ENCODE data around the gene UBE2F. TPM values are rescaled to one million over a fixed set of nuclear protein-coding genes. Genes with fewer than 3 reads are reported as not detected.

Gene UBE2F, protein sequence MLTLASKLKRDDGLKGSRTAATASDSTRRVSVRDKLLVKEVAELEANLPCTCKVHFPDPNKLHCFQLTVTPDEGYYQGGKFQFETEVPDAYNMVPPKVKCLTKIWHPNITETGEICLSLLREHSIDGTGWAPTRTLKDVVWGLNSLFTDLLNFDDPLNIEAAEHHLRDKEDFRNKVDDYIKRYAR
- 18.8 TPM for total RNA-seq

DNA sequence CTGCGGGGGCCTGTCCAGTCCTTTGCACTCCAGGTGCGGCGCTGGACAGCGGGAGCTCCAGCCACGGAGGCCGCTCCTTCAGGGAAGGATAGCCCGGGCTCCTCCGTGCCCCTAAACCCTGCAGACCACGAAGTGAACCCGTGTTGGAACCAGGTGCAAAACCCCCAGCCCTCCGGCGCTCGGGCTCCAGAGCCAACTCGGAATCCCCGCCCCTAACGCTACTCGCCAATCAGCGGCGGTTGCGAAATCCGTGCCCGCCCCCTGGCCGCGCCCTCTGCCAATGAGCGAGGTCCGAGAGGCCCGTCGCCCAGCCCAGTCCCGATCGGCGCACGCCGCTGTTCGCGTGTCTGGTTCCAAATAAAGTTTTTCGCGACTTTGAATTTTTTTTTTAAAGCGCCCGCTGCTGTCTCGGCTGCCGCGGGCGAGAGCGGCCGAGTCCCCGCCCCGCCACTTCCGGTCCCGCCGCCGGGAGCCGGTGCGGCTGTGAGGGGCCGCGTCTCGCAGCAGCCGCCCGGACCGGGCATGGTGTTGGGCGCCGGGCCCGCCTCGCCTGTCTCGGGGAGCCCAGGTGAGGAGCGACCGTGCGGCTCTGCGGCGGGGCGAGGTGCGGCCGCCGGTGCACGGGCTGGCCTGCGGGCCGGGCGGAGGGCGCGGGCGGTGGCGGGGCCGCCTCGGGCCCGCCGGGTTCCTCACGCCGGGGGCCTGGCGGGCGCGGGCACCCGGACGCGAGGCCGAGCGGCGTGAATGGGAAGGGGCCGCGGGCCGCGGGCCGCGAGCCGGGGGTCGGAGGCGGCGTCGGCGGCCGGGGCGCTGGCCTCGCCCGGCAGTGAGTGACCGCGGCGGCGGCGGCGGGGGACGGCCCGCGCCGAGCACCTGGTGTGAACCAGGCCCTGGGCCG lies at the start of gene UBE2F:
TSS of gene UBE2F (plus strand) at position 450 of the 898 bp plus-strand sequence. CDS start 6,094 bp downstream, outside the sequence.
- peak; percentile 94 for DNase-seq

DNA sequence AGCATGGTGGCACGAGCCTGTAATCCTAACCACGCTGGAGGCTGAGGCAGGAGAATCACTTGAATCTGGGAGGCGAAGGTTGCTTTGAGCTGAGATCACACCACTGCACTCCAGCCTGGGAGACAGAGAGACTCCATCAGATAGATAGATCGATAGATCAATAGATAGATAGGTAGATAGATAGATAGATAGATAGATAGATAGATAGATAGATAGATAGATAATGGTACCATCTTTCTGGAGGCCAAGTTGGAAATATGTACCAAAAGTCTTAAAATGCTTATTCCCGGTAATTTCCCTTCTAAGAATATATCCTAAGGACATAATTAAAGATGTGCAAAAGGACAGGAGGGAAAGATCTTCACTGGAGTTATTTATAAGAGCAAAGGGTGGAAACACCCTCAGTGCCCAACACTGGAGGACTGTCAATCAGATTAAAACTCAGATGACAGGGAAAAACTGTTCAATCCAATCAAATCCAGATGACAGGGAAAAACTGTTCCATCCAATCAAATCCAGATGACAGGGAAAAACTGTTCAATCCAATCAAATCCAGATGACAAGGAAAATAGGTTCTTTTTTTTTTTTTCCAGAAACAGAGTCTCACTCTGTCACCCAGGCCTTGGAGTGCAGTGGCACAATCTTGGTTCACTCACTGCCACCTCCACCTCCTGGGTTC lies 49.0 kb upstream of the UBE2F start:
- DNase-seq, result peak; percentile 49

- no peak for DNase-seq
Measured at GRCh38 chr2:237919593-237919992, 47.2 kb upstream of the UBE2F start.

- no peak for DNase-seq
Measured at GRCh38 chr2:237920673-237921072, 46.1 kb upstream of the UBE2F start.

DNA sequence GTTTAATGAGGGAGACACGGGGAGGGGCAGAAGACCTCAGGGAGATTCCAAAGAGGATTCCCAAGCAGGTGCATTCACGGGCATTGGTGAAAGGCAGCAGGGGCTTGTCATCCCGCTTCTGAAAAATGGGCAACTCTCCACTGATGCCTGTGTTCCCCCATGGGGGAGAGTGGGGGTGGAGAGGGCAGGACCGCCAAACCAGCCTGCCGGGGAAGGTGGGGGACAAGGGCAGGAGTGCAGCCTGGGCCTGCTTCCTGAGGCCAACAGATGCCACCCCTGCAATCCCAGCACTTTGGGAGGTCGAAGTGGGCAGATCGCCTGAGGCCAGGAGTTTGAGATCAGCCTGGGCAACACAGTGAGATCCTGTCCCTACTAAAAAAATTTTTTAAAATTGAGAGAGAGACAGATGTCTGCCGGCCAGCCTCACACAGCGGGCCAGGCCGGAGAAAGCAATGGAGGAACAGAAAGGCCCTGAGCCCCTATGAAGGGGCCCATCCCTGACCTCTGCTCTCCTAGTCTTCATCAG lies 44.8 kb upstream of the UBE2F start:
- no peak for DNase-seq

GRCh38 chr2:237922641-237923361 lies 44.0 kb upstream of the UBE2F start:
- DNase-seq, result no peak

- DNase-seq, result peak; percentile 66
Measured at GRCh38 chr2:237923481-237924163, 43.2 kb upstream of the UBE2F start.

- no peak for DNase-seq
Measured at GRCh38 chr2:237924164-237924534, 42.7 kb upstream of the UBE2F start.

DNA sequence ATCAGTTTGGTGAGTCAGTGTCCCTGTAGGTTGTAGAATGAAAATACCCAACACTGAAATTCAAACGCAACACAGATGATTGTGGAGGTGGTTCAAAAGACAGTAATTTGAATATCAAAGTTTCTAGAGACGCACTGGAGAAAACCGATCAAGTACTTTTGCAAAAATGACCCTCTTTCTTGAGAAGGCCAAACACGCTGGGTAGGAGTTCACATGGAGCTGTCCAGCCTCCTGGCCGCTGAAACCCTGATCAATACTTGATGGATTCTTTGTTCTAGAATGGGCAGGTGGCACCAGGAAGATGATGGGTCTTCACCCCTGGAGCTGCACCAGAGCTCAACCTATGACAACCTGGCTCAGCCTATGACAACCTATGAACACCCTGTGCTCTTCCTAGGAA lies 39.7 kb upstream of the UBE2F start:
- no peak for DNase-seq

- no peak for DNase-seq
Measured at GRCh38 chr2:237927986-237928385, 38.8 kb upstream of the UBE2F start.

GRCh38 chr2:237929979-237930378 lies 36.8 kb upstream of the UBE2F start:
- no peak for DNase-seq

- DNase-seq, result peak; percentile 84
Measured at GRCh38 chr2:237931205-237931721, 35.6 kb upstream of the UBE2F start.

- peak; percentile 77 for DNase-seq
Measured at GRCh38 chr2:237932731-237933131, 34.1 kb upstream of the UBE2F start.

- DNase-seq, result no peak
Measured at GRCh38 chr2:237934186-237934585, 32.6 kb upstream of the UBE2F start.

GRCh38 chr2:237935740-237936452 lies 30.9 kb upstream of the UBE2F start:
- DNase-seq, result no peak

DNA sequence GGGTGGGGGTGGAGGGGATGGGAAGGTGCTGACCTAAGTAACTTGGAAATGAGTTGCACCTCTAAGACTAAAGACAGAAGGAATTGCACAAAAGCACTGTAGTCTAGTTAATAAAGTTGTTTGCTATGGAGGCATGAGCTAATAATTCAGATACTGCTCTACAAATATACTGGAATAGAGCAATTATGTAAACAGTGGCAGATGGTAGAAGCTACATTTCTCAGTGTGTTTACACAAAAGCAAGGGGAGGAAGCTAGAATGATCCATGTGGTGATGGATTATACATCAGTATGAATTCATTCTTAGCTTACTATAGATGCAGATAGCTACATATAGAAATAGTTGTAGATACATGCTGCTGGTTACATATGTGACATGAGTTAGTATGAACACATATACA lies 27.6 kb upstream of the UBE2F start:
- DNase-seq, result no peak

- DNase-seq, result no peak
Measured at GRCh38 chr2:237940828-237941227, 26.0 kb upstream of the UBE2F start.

DNA sequence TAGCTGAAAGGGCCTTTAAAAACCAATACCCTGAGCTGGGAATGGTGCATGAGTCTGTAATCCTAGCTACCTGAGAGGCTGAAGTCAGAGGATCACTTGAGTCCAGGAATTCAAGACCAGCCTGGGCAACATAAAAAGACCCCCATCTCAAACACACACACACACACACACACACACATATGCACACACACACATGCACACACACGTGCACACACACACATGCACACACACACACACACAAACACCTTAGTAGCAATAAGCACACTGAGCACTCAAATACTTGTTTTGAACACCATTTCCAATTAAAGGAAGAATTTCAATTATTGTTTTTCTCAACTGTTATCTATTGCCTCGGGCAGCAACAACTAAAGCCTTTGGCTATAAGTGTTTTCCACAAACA lies 25.6 kb upstream of the UBE2F start:
- DNase-seq, result no peak

- DNase-seq, result no peak
Measured at GRCh38 chr2:237942513-237942899, 24.3 kb upstream of the UBE2F start.

DNA sequence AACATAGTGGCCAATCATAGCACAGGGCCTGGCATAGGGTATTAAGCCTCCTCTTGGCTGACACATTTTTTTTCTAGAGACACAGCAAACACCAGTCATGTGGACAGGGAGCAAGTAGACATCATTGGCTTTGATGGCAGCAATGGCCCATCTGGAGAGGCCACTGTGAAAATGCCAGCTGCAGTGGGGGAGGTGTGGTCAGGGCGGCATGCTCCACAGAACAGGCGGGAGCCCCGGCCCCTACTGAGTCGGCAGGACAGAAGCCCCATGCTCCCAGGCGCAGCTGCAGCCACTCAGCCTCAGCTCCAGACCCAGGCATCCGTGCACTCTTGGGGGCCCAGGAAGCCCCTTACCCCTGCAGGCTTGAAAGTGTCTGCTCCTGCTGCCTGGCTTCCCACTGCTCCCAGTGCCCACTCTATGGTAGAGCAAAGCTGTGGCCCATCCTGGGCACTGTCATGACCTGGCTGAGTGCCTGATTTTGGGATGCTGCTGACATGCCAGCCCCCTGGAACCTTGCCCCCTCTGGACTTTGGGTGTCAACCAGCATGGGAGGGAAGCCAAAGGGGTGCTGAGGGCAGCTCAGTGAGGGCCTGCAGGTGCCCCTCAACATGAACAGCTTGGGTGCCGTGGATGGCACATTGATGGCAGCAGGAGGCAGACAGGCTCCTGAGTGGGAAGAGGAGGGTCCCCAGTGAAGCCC lies 23.3 kb upstream of the UBE2F start:
- no peak for DNase-seq

All from skin of body (tissue), 2 donors.